HG03280 (cell line): ENCODE measurements around the gene COX10.
"Not testable (repeated sequence)": the region's sequence is repeated elsewhere in the genome, so short reads cannot be mapped to it uniquely, and the experiment has no call there.

Experiments
- ATAC-seq: cut with Tn5 transposase; IDR thresholded peaks from one replicate; pipeline ENCODE4 v1.9.1; 2021; ENCODE audit warnings: mild to moderate bottlenecking, moderate library complexity; ENCODE audit not compliant: unreplicated experiment

The COX10 gene

GRCh38 chr17:14168582-14168981 lies 99.3 kb downstream of the COX10 start:
- ATAC-seq, result no peak

DNA sequence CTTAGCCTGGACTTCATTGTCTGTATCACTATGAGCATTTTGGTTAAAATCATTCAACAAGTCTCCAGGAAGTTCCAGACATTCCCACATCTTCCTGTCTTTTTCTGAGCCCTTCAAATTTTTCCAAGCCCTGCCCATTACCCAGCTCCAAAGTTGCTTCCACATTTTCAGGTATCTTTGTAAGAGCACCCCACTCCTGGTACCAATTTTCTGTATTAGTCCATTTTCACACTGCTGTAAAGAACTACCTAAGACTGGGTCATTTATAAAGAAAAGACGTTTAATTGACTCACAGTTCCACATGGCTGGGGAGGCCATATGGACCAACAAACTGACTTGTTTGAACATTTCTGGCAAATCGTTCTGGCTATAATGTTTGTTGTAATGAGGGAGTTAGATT lies 100.0 kb downstream of the COX10 start:
- ATAC-seq, result no peak

- ATAC-seq, result no peak
Observed at GRCh38 chr17:14169901-14170300, 100.6 kb downstream of the COX10 start.

DNA sequence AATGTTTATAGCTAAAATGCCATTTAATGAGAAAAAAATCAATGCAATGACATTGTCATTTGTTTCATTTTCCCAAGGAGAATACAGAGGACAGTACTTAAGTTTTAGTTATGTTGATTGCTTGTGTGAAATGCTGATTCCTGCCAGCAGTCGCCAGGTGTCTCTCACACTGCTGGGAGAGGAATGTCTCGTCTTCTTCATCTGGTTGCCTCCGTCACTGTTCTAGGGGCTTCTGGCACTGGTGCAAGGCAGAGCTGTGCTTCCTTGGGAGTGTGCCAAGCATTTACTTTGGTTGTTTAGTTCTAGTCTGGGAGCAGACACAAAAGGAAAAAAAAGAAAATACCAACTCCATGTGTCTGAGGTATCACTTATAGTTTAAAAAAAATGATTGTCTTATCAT lies 107.7 kb downstream of the COX10 start:
- not testable (repeated sequence) for ATAC-seq

GRCh38 chr17:14177801-14178200 lies 108.5 kb downstream of the COX10 start:
- ATAC-seq, result not testable (repeated sequence)

GRCh38 chr17:14179951-14180350 lies 110.6 kb downstream of the COX10 start:
- ATAC-seq, result not testable (repeated sequence)

DNA sequence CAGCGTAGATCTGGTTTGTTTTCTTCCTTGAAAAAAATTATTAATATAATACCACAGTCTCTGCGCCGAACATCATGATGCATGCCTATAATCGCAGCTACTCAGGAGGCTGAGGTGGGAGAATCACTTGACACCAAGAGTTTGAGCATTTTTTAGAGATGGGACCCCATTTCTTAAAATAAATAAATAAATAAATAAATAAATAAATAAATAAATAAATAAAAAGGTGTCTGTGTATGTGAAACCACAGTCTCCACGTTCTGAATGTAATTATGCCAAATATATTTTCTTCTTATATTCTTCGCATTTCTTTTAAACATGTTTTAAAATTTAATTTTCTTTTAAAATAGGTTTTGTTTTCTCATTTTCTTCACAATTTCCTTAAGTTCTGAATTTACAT lies 112.8 kb downstream of the COX10 start:
- not testable (repeated sequence) for ATAC-seq

GRCh38 chr17:14184536-14184935 lies 115.2 kb downstream of the COX10 start:
- ATAC-seq, result not testable (repeated sequence)

GRCh38 chr17:14186443-14186842 lies 117.1 kb downstream of the COX10 start:
- not testable (repeated sequence) for ATAC-seq

DNA sequence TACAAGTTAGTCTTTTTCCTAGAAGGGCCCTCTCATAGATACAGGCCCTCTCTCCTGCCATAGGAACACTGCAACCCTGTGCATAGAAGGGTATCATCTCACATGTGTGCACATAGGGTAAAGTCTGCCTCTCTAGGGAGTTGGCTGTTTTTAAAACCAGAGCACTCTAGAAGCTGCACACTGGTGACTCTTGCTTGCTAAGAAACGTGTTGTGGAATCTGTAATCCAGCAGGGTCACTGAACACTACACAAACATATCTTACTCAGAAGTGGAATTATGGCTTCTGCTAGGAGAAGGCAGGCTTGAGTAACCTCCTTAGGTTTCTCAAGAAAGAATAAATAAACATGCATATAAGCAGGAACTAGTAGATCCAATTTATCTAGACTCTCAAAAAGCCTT lies 121.5 kb downstream of the COX10 start:
- ATAC-seq, result not testable (repeated sequence)

- ATAC-seq, result not testable (repeated sequence)
Observed at GRCh38 chr17:14191469-14191868, 122.2 kb downstream of the COX10 start.

DNA sequence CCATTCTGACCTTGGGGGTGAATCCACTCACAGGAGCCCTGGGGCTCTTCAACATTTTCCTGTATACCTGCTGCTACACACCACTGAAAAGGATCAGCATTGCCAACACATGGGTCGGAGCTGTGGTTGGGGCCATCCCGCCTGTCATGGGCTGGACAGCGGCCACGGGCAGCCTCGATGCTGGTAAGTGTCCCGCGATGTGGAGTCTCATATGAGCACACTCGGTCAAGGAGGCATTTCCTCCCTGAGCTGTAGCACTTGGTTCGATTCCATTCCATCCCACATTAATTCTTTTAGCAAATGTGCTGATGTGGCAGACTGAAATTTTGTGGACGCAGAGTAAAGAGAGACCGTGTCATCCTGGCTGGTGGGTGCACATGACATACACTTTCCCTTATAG lies 122.7 kb downstream of the COX10 start:
- ATAC-seq, result not testable (repeated sequence)

- ATAC-seq, result not testable (repeated sequence)
Observed at GRCh38 chr17:14192636-14193344, 123.5 kb downstream of the COX10 start.

DNA sequence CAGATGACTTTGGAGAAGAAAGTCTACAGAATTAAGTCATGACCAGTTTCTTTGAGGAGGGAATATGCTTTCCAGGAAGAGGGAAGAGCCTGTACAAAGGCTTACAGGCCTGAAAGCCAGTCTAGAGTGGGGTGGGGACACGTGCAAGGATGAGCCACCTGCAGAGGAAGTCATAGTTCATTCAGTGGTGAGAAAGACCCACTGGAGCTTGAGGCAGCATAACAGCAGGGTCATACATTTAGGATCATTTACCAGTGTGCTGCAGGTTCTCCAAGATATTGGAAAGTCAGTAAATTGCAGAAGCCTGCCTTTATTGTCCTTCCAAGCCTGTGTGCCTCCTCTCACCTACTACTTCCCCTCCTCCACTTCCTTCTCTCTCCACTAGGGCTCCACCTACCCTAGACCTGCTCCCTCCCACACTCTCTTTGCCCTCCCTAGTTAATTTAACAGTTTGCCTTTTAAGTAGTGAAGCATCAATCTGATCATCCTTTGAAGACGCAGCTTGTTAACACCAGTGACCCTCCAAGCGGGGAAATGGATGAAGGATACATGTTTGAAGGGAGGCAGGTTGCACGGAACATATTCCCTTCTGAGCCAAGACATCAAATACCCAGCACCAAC lies 127.2 kb downstream of the COX10 start:
- ATAC-seq, result no peak

- ATAC-seq, result no peak
Observed at GRCh38 chr17:14197057-14197456, 127.8 kb downstream of the COX10 start.

DNA sequence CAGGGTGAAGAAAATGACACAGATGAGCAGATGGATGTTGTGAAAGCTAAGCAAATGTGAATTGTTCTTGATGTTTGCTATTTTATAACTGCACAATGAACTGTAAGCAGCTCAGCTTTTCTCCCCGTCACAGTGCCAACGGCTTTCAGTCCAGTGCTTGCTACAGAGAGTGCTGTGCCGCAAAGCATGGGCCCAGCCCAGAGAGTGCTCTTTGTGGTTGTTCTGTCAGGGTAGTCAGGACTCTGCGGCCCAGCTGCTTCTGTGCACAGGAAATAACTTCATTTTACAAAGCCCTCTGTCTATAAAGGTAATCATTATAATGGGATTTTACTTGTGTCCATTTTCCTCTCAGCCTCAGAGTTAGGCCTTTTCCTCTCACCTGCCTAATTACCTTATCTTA lies 128.3 kb downstream of the COX10 start:
- no peak for ATAC-seq

GRCh38 chr17:14198013-14198412 lies 128.7 kb downstream of the COX10 start:
- ATAC-seq, result no peak

DNA sequence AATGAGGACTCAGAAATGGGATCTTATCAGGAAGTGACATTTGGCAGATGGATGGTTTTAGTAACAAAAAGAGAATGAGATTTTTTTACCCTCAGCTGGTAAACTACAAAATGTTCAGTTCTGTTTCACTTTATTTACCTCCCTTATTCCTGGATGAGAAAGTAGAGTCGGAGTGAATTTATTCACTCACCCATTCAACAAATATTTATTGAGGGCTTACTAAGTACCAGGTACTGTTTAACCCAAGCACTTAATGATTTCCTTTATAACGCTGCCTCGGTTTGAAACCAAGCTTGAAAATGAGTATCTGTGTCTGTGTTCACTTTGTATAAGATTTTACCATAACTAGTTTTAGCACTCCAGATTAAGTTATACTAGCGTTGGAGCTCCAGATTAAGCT lies 129.3 kb downstream of the COX10 start:
- ATAC-seq, result no peak

DNA sequence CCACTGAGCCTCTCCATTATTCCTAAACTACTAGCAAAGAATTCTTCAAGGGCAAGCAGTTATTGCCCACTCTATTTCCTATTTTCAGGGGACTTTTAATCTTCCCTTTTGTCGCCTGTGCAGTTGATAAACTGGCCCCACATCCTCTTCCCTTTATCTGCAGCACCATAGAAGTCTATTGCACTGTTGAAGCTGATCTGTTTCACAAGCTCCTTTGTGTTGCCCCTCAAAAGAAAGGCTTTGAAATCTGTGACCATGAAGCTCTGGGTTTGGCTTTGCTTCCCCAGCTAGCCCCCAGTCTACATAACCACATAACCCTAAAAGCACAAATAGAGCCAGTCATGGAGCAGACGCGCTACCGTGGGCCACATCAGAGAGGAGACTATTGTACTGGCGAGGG lies 130.3 kb downstream of the COX10 start:
- no peak for ATAC-seq

DNA sequence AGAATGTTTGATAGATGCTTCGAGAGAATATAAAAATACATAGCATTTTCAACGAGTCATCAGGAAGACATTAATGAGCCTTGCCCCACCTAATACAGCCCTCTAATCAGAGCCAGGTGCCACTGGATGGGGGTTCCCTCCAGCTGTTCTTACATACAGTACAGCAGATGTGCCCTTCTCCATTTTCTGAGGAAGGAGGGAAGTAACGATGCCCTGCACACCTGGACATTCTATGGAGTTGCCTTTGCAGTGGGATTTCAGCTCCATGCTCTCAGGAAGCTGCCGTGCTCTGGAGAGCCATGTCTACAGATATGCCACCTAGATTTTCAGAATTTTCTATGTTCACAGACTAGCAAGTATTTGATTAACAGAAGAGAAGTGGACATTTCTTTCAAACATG lies 131.1 kb downstream of the COX10 start:
- ATAC-seq, result no peak

- ATAC-seq, result no peak
Observed at GRCh38 chr17:14201021-14201987, 132.0 kb downstream of the COX10 start.
